Activated T-helper 1 cell treated with anti-CD3 and anti-CD28 coated beads, Interleukin-2, amount 50 U/mL, for 16 hours (primary cell): ENCODE measurements around the gene MAPK1.
"Not testable (repeated sequence)": the region's sequence is repeated elsewhere in the genome, so short reads cannot be mapped to it uniquely, and the experiment has no call there.

ENCODE experiments used
- DNase-seq, 2 donors: peaks; one replicate each; pipeline ENCODE4 v3.0.0-alpha.2; 2020; ENCODE audit warnings: low read depth in 1 of 2, low spot score in 1 of 2

Gene MAPK1

GRCh38 chr22:21823740-21824444, 43.6 kb downstream of the MAPK1 start:
- DNase-seq: no peak

- no peak for DNase-seq
These were observed 48.2 kb downstream of the MAPK1 start for GRCh38 chr22:21819183-21819770.

DNA sequence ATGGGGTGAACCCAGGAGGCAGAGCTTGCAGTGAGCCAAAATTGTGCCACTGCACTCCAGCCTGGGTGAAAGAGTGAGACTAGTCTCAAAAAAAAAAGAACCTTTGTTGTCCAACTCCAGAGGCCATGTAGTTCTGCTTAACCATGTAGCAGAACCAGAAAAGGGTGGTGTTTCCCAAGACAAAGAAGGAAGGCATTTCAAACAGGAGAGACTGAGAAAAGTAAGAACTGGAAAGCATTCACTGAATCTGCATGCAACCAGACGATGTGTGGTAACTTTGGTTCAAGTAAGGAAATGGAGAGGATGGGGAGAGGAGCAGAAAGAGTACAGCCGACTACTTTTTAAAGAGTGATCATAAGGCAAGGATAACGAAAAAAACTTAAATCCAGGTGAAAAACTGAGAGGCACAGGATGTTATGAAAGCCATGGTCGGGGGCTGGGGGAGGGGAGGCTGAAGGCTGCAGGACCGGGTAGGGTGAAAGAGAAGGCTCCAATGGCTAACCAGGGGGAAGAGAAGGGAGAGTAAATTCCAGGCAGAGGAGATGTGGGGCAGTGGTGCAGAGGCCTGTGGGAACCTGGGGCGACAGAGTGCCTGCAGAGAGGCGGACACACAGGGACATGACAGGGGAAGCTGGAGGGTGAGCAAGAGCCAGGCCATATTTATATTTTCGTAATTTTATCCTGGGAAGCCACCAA, 48.8 kb downstream of the MAPK1 start:
- no peak for DNase-seq

- DNase-seq: not testable (repeated sequence)
These were observed 50.0 kb downstream of the MAPK1 start for GRCh38 chr22:21817497-21817853.

DNA sequence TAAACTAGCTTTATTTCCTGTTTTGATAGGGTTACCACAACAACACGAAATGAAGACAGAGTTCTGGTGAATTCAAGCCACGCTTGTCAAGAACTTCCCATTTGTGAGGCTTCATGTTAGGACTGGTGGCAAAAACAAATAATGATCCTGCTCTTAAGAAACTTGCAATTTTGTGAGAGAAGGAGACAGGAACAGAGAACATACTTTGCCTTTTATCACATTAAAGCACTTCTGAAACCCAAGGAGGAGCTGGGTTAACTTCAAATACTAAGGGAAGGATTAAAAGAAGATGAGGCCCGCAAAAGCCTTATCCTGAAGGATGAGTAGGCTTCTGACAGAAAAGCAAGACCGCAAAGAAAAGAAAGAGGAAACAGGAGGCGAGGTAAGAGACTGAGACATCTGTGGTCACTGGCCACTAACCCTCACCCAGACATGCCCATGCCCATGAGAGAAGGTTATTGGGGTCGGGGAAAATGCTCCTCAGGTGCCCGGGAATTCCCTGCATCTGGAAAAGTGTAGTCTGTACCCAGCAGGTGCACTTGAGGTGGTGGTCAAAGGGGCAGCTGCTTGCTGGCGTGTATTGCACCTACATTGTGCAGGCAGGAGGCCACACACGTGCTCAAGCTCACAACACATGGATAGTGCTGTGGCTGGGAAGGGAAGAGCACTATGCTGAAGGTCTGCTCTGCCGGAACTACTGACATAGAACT, 50.5 kb downstream of the MAPK1 start:
- no peak for DNase-seq

DNA sequence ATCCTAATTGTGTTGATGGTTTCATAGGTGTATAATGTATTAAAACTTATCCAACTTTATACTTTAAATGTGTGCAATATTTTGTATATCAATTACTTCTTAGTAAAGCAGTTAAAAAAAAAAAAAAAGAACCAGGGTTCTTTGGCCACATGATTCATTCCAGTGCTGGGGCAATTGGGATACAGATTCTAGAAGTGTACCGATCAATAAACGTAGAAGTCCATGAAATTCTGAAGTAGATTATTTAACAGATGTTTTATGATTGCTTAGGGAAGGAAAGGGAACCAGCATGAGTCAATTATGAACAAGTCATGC, 51.0 kb downstream of the MAPK1 start:
- no peak for DNase-seq

- no peak for DNase-seq
These were observed 51.5 kb downstream of the MAPK1 start for GRCh38 chr22:21815958-21816357.

DNA sequence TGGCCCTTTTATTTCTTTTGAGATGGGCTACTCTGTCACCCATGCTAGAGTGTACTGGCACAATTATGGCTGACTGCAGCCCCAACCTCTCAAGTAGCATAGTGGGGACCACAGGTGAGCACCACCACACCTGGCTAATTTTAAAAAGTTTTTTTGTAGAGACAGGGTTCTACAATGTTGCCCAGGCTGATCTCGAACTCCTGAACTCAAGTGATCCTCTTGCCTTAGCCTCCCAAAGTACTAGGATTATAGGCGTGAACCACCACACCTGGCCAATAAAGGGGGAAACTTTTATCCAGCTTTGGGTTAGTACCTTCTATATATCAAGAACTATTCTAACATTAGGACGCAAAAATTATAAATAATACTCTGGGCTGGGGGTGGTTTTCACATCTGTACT, 52.1 kb downstream of the MAPK1 start:
- no peak for DNase-seq

DNA sequence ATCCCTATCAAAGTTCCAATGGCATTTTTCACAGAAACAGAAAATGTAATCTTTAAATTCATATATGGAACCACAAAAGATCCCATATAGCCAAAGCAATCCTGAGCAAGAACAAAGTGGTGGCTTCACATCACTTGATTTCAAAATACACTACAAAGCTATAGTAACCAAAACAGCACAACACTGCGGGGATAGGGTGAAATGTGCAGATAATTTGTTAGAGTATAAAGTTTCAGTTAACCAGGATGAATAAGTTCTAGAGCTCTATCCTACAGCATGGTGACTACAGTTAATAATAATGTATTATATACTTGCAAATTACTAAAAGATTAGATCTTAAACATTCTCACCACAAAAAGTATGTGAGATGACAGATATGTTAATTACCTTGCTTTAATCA, 55.5 kb downstream of the MAPK1 start:
- no peak for DNase-seq

DNA sequence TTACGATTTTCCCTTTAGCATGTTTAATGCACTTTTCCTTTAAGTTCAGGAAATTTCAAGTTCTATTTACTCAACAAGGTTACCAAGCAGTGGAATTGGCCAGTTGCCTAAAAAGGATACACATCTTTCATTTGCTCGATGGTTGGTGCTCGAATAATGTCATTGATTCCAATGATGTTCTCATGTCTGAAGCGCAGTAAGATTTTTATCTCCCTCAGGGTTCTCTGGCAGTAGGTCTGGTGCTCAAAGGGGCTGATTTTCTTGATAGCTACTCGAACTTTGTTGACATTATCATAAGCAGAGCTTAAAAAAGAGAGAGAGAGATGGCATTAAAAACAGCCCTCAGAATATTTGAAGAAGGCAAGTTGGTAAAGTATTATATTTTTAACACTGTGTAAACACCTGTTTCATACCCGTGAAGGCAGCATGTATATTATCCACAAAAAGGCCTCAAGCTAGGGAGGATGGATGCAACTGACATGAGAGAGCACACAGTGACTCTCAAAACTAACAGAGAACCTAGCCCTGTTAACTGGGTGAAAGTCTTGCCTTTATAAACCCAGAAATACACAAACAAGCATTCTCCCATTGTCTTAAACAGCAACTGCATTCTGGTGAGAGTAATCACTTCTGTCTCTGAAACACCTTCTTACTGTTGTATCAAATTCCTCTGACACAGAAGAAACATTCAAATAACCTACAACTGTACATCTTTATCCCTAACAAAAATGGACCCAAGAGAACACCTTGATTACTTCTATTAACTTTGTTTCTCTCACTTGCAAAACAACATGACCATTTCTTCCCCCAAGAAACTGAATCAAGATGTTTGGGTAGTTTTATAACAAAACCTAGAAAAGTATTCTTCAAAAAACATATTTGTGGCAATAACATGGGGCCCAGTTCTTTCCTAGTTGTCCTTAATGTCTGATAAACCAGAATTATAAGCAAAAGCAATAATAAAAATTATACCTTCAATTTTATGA, 59.6 kb downstream of the MAPK1 start:
- DNase-seq: no peak

DNA sequence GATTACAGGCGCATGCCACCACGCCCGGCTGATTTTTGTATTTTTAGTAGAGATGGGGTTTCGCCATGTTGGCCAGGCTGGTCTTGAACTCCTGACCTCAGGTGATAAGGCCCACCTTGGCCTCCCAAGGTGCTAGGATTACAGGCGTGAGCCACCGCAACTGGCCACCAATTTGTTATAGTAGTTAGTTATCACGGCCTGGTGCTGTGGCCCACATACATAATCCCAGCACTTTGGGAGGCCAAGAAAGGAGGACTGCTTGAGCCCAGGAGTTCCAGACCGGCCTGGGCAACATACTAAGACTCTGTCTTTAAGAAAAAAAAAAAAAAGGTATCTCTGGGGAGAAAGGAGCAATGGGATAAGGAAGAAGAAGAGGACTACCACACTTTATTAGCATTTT, 62.1 kb downstream of the MAPK1 start:
- DNase-seq: not testable (repeated sequence)

DNA sequence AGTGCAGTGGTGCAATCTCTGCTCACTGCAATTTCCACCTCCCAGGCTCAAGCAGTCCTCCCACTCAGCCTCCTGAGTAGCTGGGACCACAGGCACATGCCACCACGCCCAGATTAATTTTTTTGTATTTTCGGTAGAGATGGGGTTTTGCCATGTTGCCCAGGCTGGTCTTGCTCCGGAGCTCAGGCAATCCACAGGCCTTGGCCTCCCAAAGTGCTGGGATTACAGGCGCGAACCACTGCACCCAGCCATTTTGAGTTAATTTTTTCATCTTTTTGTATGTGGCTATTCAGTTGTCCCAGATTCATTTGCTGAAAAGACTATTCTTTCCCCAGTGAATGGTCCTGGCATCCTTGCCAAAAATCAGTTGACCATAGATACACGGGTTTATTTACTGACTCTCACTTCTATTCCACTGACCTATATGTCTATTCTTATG, 63.6 kb downstream of the MAPK1 start:
- no peak for DNase-seq

- no peak for DNase-seq
These were observed 64.8 kb downstream of the MAPK1 start for GRCh38 chr22:21802673-21803072.

DNA sequence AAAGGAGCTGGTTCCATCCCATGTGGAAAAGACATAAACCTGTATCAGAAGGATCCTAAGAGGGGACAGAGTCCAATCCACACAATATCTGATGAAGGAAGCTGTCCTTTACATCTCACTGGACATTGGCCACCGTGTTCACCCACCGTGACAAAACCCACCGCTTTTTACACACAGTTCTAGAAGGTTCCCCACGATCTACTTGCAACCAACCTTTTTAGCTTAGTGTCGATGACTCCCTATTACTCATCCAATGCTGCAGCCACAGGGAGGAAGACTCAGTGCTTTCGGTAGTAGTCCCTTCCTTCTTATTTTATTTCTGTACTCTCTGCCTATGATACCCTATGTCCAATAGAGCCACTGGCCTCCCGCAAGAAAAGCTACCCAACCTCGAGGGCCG, 65.4 kb downstream of the MAPK1 start:
- no peak for DNase-seq

DNA sequence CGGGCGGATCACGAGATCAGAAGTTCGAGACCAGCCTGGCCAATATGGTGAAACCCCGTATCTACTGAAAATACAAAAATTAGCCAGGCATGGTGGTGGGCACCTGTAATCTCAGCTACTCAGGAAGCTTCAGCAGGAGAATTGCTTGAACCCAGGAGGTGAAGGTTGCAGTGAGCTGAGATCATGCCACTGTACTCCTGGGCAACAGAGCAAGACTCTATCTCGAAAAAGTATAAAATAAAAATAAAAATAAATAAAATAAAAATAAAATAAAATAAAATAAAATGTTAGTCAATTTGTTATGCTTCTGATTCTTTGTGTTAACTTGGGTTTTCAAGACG, 66.2 kb downstream of the MAPK1 start:
- DNase-seq: not testable (repeated sequence)

DNA sequence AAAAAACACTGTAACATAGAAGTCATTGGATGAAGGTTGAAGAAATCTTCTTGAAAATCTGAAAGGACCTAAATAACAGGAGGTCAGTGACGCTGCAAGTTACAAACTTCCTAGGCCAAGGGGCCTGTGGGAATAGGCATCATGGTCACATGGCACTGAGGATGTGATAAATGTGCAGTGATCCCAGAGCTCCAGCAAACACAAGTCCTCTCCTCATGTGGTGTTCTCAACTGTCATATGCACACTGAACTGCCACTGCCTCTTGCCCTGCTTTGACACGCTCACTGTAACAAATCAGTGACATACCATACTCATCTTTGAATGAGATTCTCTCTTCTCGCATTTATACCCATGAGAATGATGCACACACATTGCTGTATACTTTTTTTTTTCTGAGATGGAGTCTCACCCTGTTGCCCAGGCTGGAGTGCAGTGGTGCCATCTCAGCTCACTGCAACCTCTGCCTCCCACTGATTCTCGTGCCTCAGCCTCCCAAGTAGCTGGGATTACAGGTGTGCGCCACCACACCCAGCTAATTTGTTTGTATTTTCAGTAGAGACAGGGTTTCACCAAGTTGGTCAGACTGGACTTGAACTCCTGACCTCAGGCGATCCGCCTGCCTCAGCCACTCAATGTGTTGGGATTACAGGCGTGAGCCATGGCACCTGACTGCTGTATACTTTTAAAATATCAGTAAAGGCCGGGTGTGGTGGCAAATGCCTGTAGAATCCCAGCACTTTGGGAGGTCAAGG, 66.7 kb downstream of the MAPK1 start:
- no peak for DNase-seq

DNA sequence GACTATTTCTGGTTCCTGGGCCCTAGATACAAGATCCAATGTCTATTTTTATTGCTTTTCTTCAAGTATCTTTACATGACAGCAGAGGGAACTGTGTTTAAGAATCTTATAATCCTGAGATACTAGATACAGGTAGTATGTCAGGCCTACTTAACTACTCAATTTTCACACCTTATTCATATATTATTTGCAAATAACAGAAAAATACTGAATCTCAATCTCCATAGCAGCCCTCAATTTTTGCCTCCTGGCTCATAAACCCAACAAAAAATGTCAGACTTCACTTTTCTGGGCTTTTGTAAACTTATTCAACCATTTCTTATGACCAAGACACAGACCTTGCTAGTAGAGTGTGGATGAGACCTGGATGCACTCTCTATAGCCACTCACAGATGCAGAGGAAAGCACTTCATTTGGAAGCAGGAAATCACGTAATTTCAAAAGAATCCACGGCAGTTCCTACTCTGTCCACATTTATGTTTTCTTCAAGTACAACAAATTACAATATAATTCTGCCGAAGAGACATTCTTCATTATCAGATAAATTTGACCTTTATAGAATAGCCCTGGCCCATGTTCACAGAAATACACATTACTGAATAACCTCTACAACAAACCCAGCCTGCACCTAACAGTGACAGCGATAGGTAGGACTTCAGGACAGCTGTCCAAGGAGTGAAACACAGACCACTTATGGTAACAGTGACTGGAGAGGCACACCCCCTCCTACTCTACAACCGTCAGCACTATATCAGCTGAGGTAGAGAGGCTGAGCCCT, 69.8 kb downstream of the MAPK1 start:
- no peak for DNase-seq

- no peak for DNase-seq
These were observed 70.6 kb downstream of the MAPK1 start for GRCh38 chr22:21796863-21797262.

DNA sequence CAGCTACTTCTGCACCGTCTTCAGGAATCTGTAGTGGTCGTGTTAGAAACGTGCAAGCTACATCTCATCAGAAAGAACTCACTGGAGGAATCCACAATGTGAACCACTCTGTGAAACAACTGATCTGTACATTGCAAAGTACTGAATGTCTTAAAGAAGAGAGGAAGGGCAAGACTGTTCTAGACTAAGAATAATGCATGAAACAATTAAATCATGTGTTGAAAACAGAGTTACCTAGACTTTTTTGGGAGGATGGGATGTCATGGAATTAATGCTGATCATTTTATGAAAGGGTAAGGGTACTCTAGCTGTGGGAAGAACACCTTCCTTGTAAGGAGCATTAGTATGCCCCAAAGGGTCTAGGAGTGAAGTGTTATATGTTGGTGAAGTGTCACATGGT, 71.2 kb downstream of the MAPK1 start:
- no peak for DNase-seq

DNA sequence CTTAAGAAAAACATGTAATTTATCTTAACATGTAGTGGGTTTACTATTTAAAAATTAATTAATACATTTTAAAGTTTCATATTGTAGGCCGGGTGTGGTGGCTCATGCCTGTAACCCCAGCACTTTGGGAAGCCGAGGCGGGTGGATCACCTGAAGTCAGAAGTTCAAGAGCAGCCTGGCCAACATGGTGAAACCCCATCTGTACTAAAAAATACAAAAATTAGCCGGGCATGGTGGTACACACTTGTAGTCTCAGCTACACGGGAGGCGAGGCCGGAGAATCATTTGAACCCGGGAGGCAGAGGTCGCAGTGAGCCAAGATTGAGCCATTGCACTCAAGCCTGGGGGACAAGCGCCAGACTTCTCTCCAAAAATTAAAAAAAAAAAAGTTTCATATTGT, 73.7 kb downstream of the MAPK1 start:
- DNase-seq: not testable (repeated sequence)
